HCT116 (cell line): ENCODE data around the gene LHX1. TPM values are rescaled to one million over a fixed set of nuclear protein-coding genes. Genes with fewer than 3 reads are reported as not detected.

Source experiments
- ATAC-seq: fragments of 200-7000 bp; cut with Tn5 transposase; 2 replicates; pipeline ENCODE4 v1.9.1; 2020; ENCODE audit warnings: mild to moderate bottlenecking, moderate library complexity
- BruUV-seq: library from RNA; stranded (reverse); fragments of 400-500 nt; replicated peaks from 2 replicates; lab custom pipeline; 2021; lab: Mats Ljungman, UMichigan
- CTCF ChIA-PET: fragments of 300-600 bp; sonication (Branson Sonifier 250); formaldehyde crosslinking; loops from one replicate; lab custom pipeline; 2021; ENCODE audit warnings: antibody characterized with exemption; lab: Charles Lee
- POLR2A ChIA-PET: fragments of 300-600, 350-600 bp; sonication (Branson Sonifier 250); formaldehyde crosslinking; loops from one replicate; lab custom pipeline; 2021; ENCODE audit warnings: antibody characterized with exemption; lab: Charles Lee
- RAD21 ChIA-PET, 2 experiments: fragments of 300-600 bp; sonication (Branson Sonifier 250); formaldehyde crosslinking; loops; one replicate each; lab custom pipeline; 2023; ENCODE audit warnings: low total read pairs in 2 of 2; ENCODE audit not compliant: uncharacterized antibody in 2 of 2, unreplicated experiment in 2 of 2, low non-redundant PET in 1 of 2; lab: Charles Lee
- DNase-seq: peaks from one replicate; pipeline ENCODE4 v3.0.0-alpha.2; 2010; ENCODE audit warnings: low read depth, low spot score
- H2AFZ ChIP-seq: fragments of 200-600 bp; shearing (Covaris generic), sonication (generic); 2 replicates; pipeline ENCODE4 v1.6.1; 2017; ENCODE audit warnings: low read depth, mixed run types, mixed read lengths, antibody characterized with exemption, low read length; ENCODE audit not compliant: poor library complexity, severe bottlenecking
- H3K27ac ChIP-seq: 2 replicates; pipeline ENCODE4 v1.5.1; 2012; ENCODE audit warnings: low read depth, low read length
- H3K27me3 ChIP-seq: fragments of 200-600 bp; sonication (generic); 2 replicates; pipeline ENCODE4 v1.6.1; 2016; ENCODE audit warnings: mixed run types, low read length, mixed read lengths; ENCODE audit not compliant: insufficient read depth
- H3K36me3 ChIP-seq, 2 experiments: fragments of 200-500 bp in 1 of 2; fragments of 200-600 bp in 1 of 2; sonication (Bioruptor generic) in 1 of 2; sonication (generic) in 1 of 2; 2 replicates each; pipeline versions ENCODE4 v1.5.1 to v1.6.1; 2014 to 2016; ENCODE audit warnings: low read length in 2 of 2, inconsistent platforms in 1 of 2, mixed read lengths in 1 of 2, mixed run types in 1 of 2; ENCODE audit not compliant: insufficient read depth in 2 of 2, control insufficient read depth in 1 of 2
- H3K4me1 ChIP-seq, 2 experiments: fragments of 200-600 bp in 1 of 2; sonication (generic) in 1 of 2; 2 replicates each; pipeline versions ENCODE4 v1.5.1 to v1.6.1; 2012 to 2017; ENCODE audit warnings: low read length in 2 of 2, inconsistent platforms in 1 of 2, mild to moderate bottlenecking in 1 of 2, mixed read lengths in 1 of 2, mixed run types in 1 of 2, moderate library complexity in 1 of 2; ENCODE audit not compliant: insufficient read depth in 2 of 2, control insufficient read depth in 1 of 2
- H3K4me2 ChIP-seq: fragments of 200-600 bp; sonication (generic); 2 replicates; pipeline ENCODE4 v1.6.1; 2017; ENCODE audit warnings: mixed run types, low read length, mixed read lengths
- H3K4me3 ChIP-seq, 2 experiments: fragments of 200-600 bp in 1 of 2; sonication (generic) in 1 of 2; replicated peaks in 1 of 2; 2 replicates each; pipeline ENCODE4 v1.5.1; 2011 to 2016; ENCODE audit warnings: low read length in 2 of 2, control low read depth in 1 of 2, low read depth in 1 of 2, mild to moderate bottlenecking in 1 of 2, mixed read lengths in 1 of 2, mixed run types in 1 of 2
- H3K79me2 ChIP-seq: fragments of 200-600 bp; sonication (generic); 2 replicates; pipeline ENCODE4 v1.6.1; 2017; ENCODE audit warnings: mild to moderate bottlenecking, mixed run types, low read length, moderate library complexity, mixed read lengths; ENCODE audit not compliant: insufficient read depth
- H3K9ac ChIP-seq: fragments of 200-600 bp; sonication (generic); 2 replicates; pipeline ENCODE4 v1.6.1; 2016; ENCODE audit warnings: low read length, mixed read lengths
- H3K9me2 ChIP-seq: fragments of 200-600 bp; sonication (generic), shearing (Covaris generic); 2 replicates; pipeline ENCODE4 v1.6.1; 2017; ENCODE audit warnings: mixed run types, mild to moderate bottlenecking, moderate library complexity; ENCODE audit not compliant: insufficient read depth
- H3K9me3 ChIP-seq, 2 experiments: fragments of 200-500 bp in 1 of 2; fragments of 200-600 bp in 1 of 2; sonication (Bioruptor generic) in 1 of 2; sonication (generic) in 1 of 2; 2 replicates each; pipeline ENCODE4 v1.6.1; 2014 to 2017; ENCODE audit warnings: low read length in 2 of 2, mixed read lengths in 2 of 2, inconsistent platforms in 1 of 2, low read depth in 1 of 2, mild to moderate bottlenecking in 1 of 2, mixed run types in 1 of 2, moderate library complexity in 1 of 2; ENCODE audit not compliant: control insufficient read depth in 1 of 2, insufficient read depth in 1 of 2
- H4K20me1 ChIP-seq: fragments of 200-600 bp; sonication (generic), shearing (Covaris generic); 2 replicates; pipeline ENCODE4 v1.6.1; 2017; ENCODE audit warnings: mixed run types, mild to moderate bottlenecking, moderate library complexity; ENCODE audit not compliant: insufficient read depth
- CBX3 ChIP-seq: IDR thresholded peaks from 2 replicates; pipeline ENCODE4 v1.6.1; 2012; ENCODE audit warnings: low read depth
- FOSL1 ChIP-seq: IDR thresholded peaks from 2 replicates; pipeline ENCODE4 v1.6.1; 2012; ENCODE audit warnings: low read depth
- JUND ChIP-seq: IDR thresholded peaks from 2 replicates; pipeline ENCODE4 v1.6.1; 2012
- MAX ChIP-seq: IDR thresholded peaks from 2 replicates; pipeline ENCODE4 v1.6.1; 2012
- POLR2AphosphoS5 ChIP-seq: IDR thresholded peaks from 2 replicates; pipeline ENCODE4 v1.6.1; 2011; ENCODE audit warnings: mild to moderate bottlenecking, low read depth, low read length, moderate library complexity
- RAD21 ChIP-seq: IDR thresholded peaks from 2 replicates; pipeline ENCODE4 v1.6.1; 2012; ENCODE audit warnings: low read depth, mild to moderate bottlenecking
- SIN3A ChIP-seq: IDR thresholded peaks from 2 replicates; pipeline ENCODE4 v1.6.1; 2012; ENCODE audit warnings: low read depth
- ZFX ChIP-seq: fragments of 450-650 bp; IDR thresholded peaks from 2 replicates; pipeline ENCODE4 v1.6.1; 2017
- ZNF274 ChIP-seq: fragments of 200-500 bp; sonication (Bioruptor generic); IDR thresholded peaks from 2 replicates; pipeline ENCODE4 v1.6.1; 2014; ENCODE audit warnings: mild to moderate bottlenecking, low read depth, low read length, inconsistent platforms
- intact Hi-C: fragments of 100-400 bp; cut with micrococcal nuclease; formaldehyde crosslinking; loops from 2 replicates; pipeline ENCODE4 v1.10.0; 2022
- total RNA-seq: library from RNA; stranded (reverse); gene quantifications from one replicate; pipeline ENCODE4 v1.2.1, GENCODE V29; 2021; ENCODE audit not compliant: unreplicated experiment
- TF ChIP-seq, protein P1 (sequence below): IDR thresholded peaks from 2 replicates; pipeline ENCODE4 v1.6.1; 2011; ENCODE audit warnings: mild to moderate bottlenecking, low read length, moderate library complexity; ENCODE audit not compliant: insufficient replicate concordance; ENCODE audit errors: extremely low read depth

The LHX1 gene
- total RNA-seq, 1 experiment from 2014 or later: 0.44 TPM

GRCh38 chr17:36941265-36942010 is 4.2 kb downstream of the LHX1 start:
- no peak for TF ChIP-seq ZFX
- TF ChIP-seq ZNF274: no peak
- TF ChIP-seq POLR2AphosphoS5: no peak
- no peak for TF ChIP-seq CBX3
- TF ChIP-seq FOSL1: no peak
- H3K27ac ChIP-seq: no peak overlapping the region
- CTCF ChIA-PET: no interaction called here
- no peak overlapping the region for H3K9ac ChIP-seq
- H3K36me3 ChIP-seq: no peaks in the 10 kb centered on the region
- H3K4me2 ChIP-seq: no peak overlapping the region
- H3K4me1 ChIP-seq: no peaks in the 10 kb centered on the region; a peak in 1 of 4 replicates
- ATAC-seq: no peak
- POLR2A ChIA-PET: no interaction called here
- H3K79me2 ChIP-seq: no peaks in the 10 kb centered on the region
- no peaks in the 10 kb centered on the region for H4K20me1 ChIP-seq
- no TSS peak for BruUV-seq
- H3K9me2 ChIP-seq: no peaks in the 10 kb centered on the region
- no peak overlapping the region for H2AFZ ChIP-seq
- no peaks in the 10 kb centered on the region for H3K9me3 ChIP-seq
- RAD21 ChIA-PET: no interaction called here
- H3K27me3 ChIP-seq: no peaks in the 10 kb centered on the region
- no peak overlapping the region for H3K4me3 ChIP-seq
- DNase-seq: no peak
- intact Hi-C loops: no loop called here

DNA sequence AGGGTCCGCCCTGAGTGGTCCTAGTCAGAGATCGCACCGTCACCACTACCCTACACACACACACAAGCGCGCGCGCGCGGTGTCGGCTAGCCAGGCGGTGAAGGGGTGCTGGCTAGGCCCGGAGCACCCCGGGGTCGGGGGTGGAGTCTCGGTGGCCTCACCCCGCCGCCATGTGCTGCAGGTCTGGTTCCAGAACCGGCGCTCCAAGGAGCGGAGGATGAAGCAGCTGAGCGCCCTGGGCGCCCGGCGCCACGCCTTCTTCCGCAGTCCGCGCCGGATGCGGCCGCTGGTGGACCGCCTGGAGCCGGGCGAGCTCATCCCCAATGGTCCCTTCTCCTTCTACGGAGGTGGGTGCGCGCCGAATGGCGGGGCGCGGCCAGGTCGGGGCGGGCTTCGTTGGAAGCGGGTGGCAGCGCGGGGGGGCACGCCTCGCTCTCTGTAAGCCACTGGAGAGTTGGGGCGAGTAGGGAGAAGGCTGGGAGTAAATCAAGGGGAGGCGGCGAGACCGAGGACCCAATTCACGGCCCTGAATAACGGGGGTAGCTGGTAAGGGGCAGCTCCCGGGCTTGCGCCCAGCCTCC is 4.8 kb downstream of the LHX1 start:
- TF ChIP-seq RAD21: no peak
- no peak for TF ChIP-seq MAX
- TF ChIP-seq, protein P1, sequence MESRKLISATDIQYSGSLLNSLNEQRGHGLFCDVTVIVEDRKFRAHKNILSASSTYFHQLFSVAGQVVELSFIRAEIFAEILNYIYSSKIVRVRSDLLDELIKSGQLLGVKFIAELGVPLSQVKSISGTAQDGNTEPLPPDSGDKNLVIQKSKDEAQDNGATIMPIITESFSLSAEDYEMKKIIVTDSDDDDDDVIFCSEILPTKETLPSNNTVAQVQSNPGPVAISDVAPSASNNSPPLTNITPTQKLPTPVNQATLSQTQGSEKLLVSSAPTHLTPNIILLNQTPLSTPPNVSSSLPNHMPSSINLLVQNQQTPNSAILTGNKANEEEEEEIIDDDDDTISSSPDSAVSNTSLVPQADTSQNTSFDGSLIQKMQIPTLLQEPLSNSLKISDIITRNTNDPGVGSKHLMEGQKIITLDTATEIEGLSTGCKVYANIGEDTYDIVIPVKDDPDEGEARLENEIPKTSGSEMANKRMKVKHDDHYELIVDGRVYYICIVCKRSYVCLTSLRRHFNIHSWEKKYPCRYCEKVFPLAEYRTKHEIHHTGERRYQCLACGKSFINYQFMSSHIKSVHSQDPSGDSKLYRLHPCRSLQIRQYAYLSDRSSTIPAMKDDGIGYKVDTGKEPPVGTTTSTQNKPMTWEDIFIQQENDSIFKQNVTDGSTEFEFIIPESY: no peak
- TF ChIP-seq JUND: no peak
- no peak for TF ChIP-seq SIN3A
- Histone ChIP-seq H3K9me2 (no peaks in the 10 kb centered on the region), H3K4me3 (no peak overlapping the region), H3K9me3 (no peaks in the 10 kb centered on the region), H3K9ac (no peak overlapping the region), H3K4me1 (no peaks in the 10 kb centered on the region), H2AFZ (no peak overlapping the region), H3K36me3 (no peaks in the 10 kb centered on the region), H3K4me2 (no peak overlapping the region), H3K27me3 (no peaks in the 10 kb centered on the region), H3K27ac (no peak overlapping the region), H4K20me1 (no peaks in the 10 kb centered on the region), H3K79me2 (no peaks in the 10 kb centered on the region)
- CTCF ChIA-PET: no interaction called here
- BruUV-seq: no TSS peak
- POLR2A ChIA-PET: no interaction called here
- DNase-seq (no peak), ATAC-seq (no peak)
- RAD21 ChIA-PET: no interaction called here
- intact Hi-C loops: no loop called here
